Heart left ventricle (tissue), 13 donors: Measurements from ENCODE around the gene NAXE.
"Not testable (repeated sequence)": the region's sequence is repeated elsewhere in the genome, so short reads cannot be mapped to it uniquely, and the experiment has no call there.

Experiments
- POLR2A ChIP-seq, 2 donors: fragments of 450-650 bp; IDR thresholded peaks; one replicate each; pipeline ENCODE4 v1.6.1; 2017; ENCODE audit warnings: antibody characterized with exemption in 2 of 2, mild to moderate bottlenecking in 2 of 2, moderate library complexity in 2 of 2
- TF ChIP-seq, protein P1 (sequence below), 12 donors: fragments of 200-600 bp; sonication (generic) in 4 of 12; IDR thresholded peaks; one replicate each; pipeline versions ENCODE4 v1.5.0 to v1.8.0; 2018 to 2022; ENCODE audit warnings: antibody characterized with exemption in 12 of 12, mild to moderate bottlenecking in 5 of 12
- donor health status: ischemic (EF 13 %, LVEDD 7.1; RV severe dilation, severe dysfunction).
- donor health status: DM: no; HTN: yes; CAD: no.
- donor health status: DM: no; HTN: no; CAD: no.
- donor health status: ischemic (EF 25% LVEDD 6.9; RV normal size, moderate dysfunction).
- donor health status: ischemic (EF 25% LVEDD 5.7; RV mildly dilated, moderate dysfunction).
- donor health status: ischemic (EF 35%, LVEDD 5.7; RV mildly dilated, moderate dysfunction).
- donor health status: nonischemic (EF 11% LVEDD 7.7; RV severe dilation, severe dysfunction).
- donor health status: DM: yes; HTN: yes; CAD: no.
- donor health status: PGD.
- donor health status: ischemic (EF 29% LVEDD 5.4; RV normal size, mild dysfunction).
- donor health status: nonischemic (EF 23%, LVEDD 6.1; RV moderate dilation, normal function).

DNA sequence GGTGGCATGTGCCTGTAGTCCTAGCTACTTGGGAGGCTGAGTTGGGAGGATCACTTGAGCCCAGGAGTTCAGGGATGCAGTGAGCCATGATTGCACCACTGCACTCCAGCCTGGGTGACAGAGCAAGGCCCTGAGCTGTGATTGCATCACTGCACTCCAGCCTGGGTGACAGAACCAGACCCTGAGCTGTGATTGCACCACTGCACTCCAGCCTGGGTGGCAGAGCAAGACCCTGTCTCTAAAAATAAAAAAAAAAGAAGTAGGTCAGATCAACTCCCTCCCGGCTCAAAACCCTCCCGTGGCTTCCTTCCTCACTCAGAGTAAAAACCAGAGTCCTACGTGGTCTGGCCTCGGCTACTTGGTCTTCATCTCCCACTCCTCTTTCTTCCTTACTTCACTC lies 38.6 kb upstream of the NAXE start:
- not testable (repeated sequence) for TF ChIP-seq POLR2A (IDR thresholded peaks at IDR 0.05)
- TF ChIP-seq, protein P1, sequence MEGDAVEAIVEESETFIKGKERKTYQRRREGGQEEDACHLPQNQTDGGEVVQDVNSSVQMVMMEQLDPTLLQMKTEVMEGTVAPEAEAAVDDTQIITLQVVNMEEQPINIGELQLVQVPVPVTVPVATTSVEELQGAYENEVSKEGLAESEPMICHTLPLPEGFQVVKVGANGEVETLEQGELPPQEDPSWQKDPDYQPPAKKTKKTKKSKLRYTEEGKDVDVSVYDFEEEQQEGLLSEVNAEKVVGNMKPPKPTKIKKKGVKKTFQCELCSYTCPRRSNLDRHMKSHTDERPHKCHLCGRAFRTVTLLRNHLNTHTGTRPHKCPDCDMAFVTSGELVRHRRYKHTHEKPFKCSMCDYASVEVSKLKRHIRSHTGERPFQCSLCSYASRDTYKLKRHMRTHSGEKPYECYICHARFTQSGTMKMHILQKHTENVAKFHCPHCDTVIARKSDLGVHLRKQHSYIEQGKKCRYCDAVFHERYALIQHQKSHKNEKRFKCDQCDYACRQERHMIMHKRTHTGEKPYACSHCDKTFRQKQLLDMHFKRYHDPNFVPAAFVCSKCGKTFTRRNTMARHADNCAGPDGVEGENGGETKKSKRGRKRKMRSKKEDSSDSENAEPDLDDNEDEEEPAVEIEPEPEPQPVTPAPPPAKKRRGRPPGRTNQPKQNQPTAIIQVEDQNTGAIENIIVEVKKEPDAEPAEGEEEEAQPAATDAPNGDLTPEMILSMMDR (IDR thresholded peaks at IDR 0.05) = not testable (repeated sequence)
